IPS DF 4.7 (cell line): ENCODE results near the gene CDC123.
"Not testable (repeated sequence)": the region's sequence is repeated elsewhere in the genome, so short reads cannot be mapped to it uniquely, and the experiment has no call there.

Source experiments
- DNase-seq: peaks from one replicate; pipeline ENCODE4 v3.0.0-alpha.2; 2013; ENCODE audit warnings: low spot score; ENCODE audit errors: extremely low read depth

Gene CDC123

GRCh38 chr10:12189426-12189825, 6.6 kb upstream of the CDC123 start:
- no peak for DNase-seq

GRCh38 chr10:12191715-12192114, 4.3 kb upstream of the CDC123 start:
- DNase-seq, result no peak

GRCh38 chr10:12193193-12193592, 2.8 kb upstream of the CDC123 start:
- DNase-seq, result no peak

- no peak for DNase-seq
Measured at GRCh38 chr10:12194752-12195271, 1.2 kb upstream of the CDC123 start.

- DNase-seq, result no peak
Measured at GRCh38 chr10:12195281-12195602, 746 bp upstream of the CDC123 start.

GRCh38 chr10:12196531-12197211, 683 bp downstream of the CDC123 start:
- DNase-seq, result no peak

GRCh38 chr10:12198156-12198555, 2.2 kb downstream of the CDC123 start:
- no peak for DNase-seq

- no peak for DNase-seq
Measured at GRCh38 chr10:12200850-12201249, 4.9 kb downstream of the CDC123 start.

GRCh38 chr10:12201543-12201942, 5.6 kb downstream of the CDC123 start:
- no peak for DNase-seq

- no peak for DNase-seq
Measured at GRCh38 chr10:12202226-12202625, 6.2 kb downstream of the CDC123 start.

- no peak for DNase-seq
Measured at GRCh38 chr10:12205082-12205481, 9.1 kb downstream of the CDC123 start.

GRCh38 chr10:12207114-12207513, 11.1 kb downstream of the CDC123 start:
- DNase-seq, result no peak

GRCh38 chr10:12208460-12208859, 12.5 kb downstream of the CDC123 start:
- no peak for DNase-seq

- DNase-seq, result no peak
Measured at GRCh38 chr10:12212454-12212853, 16.5 kb downstream of the CDC123 start.

- DNase-seq, result no peak
Measured at GRCh38 chr10:12213621-12214020, 17.6 kb downstream of the CDC123 start.

GRCh38 chr10:12214093-12214492, 18.1 kb downstream of the CDC123 start:
- no peak for DNase-seq

GRCh38 chr10:12214763-12215218, 18.8 kb downstream of the CDC123 start:
- no peak for DNase-seq

- DNase-seq, result no peak
Measured at GRCh38 chr10:12218991-12219390, 23.0 kb downstream of the CDC123 start.

GRCh38 chr10:12221323-12222298, 25.6 kb downstream of the CDC123 start:
- no peak for DNase-seq

GRCh38 chr10:12225444-12225843, 29.5 kb downstream of the CDC123 start:
- no peak for DNase-seq

GRCh38 chr10:12226438-12226837, 30.4 kb downstream of the CDC123 start:
- DNase-seq, result not testable (repeated sequence)

GRCh38 chr10:12228851-12229250, 32.9 kb downstream of the CDC123 start:
- no peak for DNase-seq
